HepG2 (cell line): ENCODE data around the gene KDM4B.

Experiments
- KAT2B ChIP-seq: fragments of 150-350 bp; IDR thresholded peaks from 2 replicates; pipeline ENCODE4 v1.6.1; 2014; ENCODE audit warnings: low read depth, low read length, borderline replicate concordance
- RELA ChIP-seq: sonication (generic); formaldehyde crosslinking; IDR thresholded peaks from 2 replicates; pipeline ENCODE4 v1.4.0; 2020; ENCODE audit warnings: missing genetic modification reagents
- REST ChIP-seq, 2 experiments: IDR thresholded peaks; 2 replicates each; pipeline ENCODE4 v1.6.1; 2011 to 2012; ENCODE audit warnings: low read length in 2 of 2, borderline replicate concordance in 1 of 2, low read depth in 1 of 2, mild to moderate bottlenecking in 1 of 2, moderate library complexity in 1 of 2
- ZBTB1 ChIP-seq: sonication (generic); formaldehyde crosslinking; IDR thresholded peaks from 2 replicates; pipeline ENCODE4 v1.4.0; 2020; ENCODE audit warnings: missing genetic modification reagents, borderline replicate concordance
- ZNF713 ChIP-seq: sonication (generic); formaldehyde crosslinking; IDR thresholded peaks from 2 replicates; pipeline ENCODE4 v1.4.0; 2020; ENCODE audit warnings: mild to moderate bottlenecking, missing genetic modification reagents

DNA sequence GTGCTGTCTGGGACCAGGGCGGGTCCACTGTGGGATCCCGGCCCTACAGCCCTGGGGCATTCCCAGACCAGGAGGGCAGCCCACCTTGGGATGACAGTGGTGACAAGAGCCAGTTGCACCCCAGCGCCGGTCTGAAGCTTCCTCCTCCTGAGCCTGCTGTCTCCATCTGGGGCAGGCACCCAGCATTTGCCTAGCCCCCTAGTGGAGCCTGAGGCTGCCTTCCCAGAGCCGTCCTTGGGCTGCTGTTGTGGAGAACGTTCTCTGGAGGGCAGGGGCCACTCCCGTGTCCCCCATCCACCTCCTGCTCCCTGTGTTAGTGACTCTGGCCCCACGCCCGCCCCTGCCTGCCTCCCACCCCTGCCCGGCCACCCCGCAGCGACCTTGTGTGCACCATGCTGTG is 148.5 kb downstream of the KDM4B start:
- TF ChIP-seq ZBTB1 (no peak), KAT2B (no peak), RELA (CRISPR knock-in tag) (no peak), ZNF713 (CRISPR knock-in tag) (no peak), REST (IDR thresholded peaks at IDR 0.05; ENCODE audit: borderline replicate concordance in 1 of 2, low read depth in 1 of 2, low read length in 2 of 2) (no peak)
